Breast epithelium (tissue), 4 donors: ENCODE data around the gene TSPEAR. TPM values are rescaled to one million over a fixed set of nuclear protein-coding genes. Genes with fewer than 3 reads are reported as not detected.

Experiments
- DNase-seq, 2 donors: peaks; one replicate each; pipeline ENCODE4 v3.0.0-alpha.2; 2019; ENCODE audit warnings: low spot score in 2 of 2
- H3K27ac ChIP-seq, 2 donors: fragments of 200-600 bp; sonication (generic) in 1 of 2; one replicate each; pipeline ENCODE4 v1.5.1; 2016 to 2019; ENCODE audit warnings: mild to moderate bottlenecking in 1 of 2
- H3K27me3 ChIP-seq, 2 donors: fragments of 200-600 bp; sonication (generic) in 1 of 2; one replicate each; pipeline versions ENCODE4 v1.5.1 to v1.6.0; 2017 to 2019; ENCODE audit warnings: control low read depth in 1 of 2, mild to moderate bottlenecking in 1 of 2
- H3K36me3 ChIP-seq: fragments of 200-600 bp; one replicate; pipeline ENCODE4 v1.5.1; 2019
- H3K4me1 ChIP-seq, 2 donors: fragments of 200-600 bp; sonication (generic); one replicate each; pipeline ENCODE4 v1.5.1; 2016 to 2019; ENCODE audit warnings: control low read depth in 1 of 2
- H3K4me3 ChIP-seq, 3 donors: fragments of 200-600 bp; sonication (generic); 1 replicate in 2 of 3; 2 replicates in 1 of 3; pipeline ENCODE4 v1.5.1; 2016 to 2019; ENCODE audit warnings: mild to moderate bottlenecking in 3 of 3, moderate library complexity in 2 of 3
- H3K9me3 ChIP-seq, 2 donors: fragments of 200-600 bp; sonication (generic) in 1 of 2; one replicate each; pipeline ENCODE4 v1.5.1; 2016 to 2019; ENCODE audit warnings: control low read depth in 1 of 2
- CTCF ChIP-seq, 3 donors: fragments of 450-650 bp; IDR thresholded peaks; one replicate each; pipeline ENCODE4 v1.5.1; 2016 to 2017; ENCODE audit warnings: antibody characterized with exemption in 3 of 3, mild to moderate bottlenecking in 3 of 3, moderate library complexity in 3 of 3
- POLR2A ChIP-seq: fragments of 450-650 bp; IDR thresholded peaks from one replicate; pipeline ENCODE4 v1.6.1; 2016; ENCODE audit warnings: antibody characterized with exemption, mild to moderate bottlenecking, moderate library complexity
- POLR2AphosphoS5 ChIP-seq, 3 donors: sonication (generic); formaldehyde crosslinking; IDR thresholded peaks; one replicate each; pipeline ENCODE4 v1.6.1; 2017; ENCODE audit warnings: antibody characterized with exemption in 3 of 3
- intact Hi-C: fragments of 100-400 bp; cut with DNase I; formaldehyde crosslinking; loops from one replicate; pipeline ENCODE4 v1.15.1; 2023; ENCODE audit warnings: low total_unique reads
- total RNA-seq, 3 donors: library from RNA; depleted of rRNA; stranded (reverse); fragments of >200 nt; gene quantifications; one replicate each; pipeline ENCODE4 v1.1.0, GENCODE V29; 2016

TSPEAR gene
- total RNA-seq, 3 donors from 2014 or later, result 0.15 TPM; not detected in 2

- no peak for DNase-seq
- peaks cover 0 to 47% of the 10 kb centered on the region in 2 donors for H3K27me3 ChIP-seq
- H3K4me1 ChIP-seq, result no peaks in the 10 kb centered on the region
- peaks cover 0 to 7% of the 10 kb centered on the region in 2 donors for H3K9me3 ChIP-seq
- H3K4me3 ChIP-seq, result no peak overlapping the region
- H3K27ac ChIP-seq, result no peak overlapping the region
- intact Hi-C loops, result no loop called here
- no peak for TF ChIP-seq CTCF (IDR thresholded peaks at IDR 0.05)
- TF ChIP-seq POLR2A, result no peak
- TF ChIP-seq POLR2AphosphoS5 (IDR thresholded peaks at IDR 0.05), result no peak
- no peaks in the 10 kb centered on the region for H3K36me3 ChIP-seq
Measured at GRCh38 chr21:44596068-44596725, 115.2 kb downstream of the TSPEAR start.

GRCh38 chr21:44595524-44595923, 115.8 kb downstream of the TSPEAR start:
- Histone ChIP-seq H3K27me3 (peaks cover 0 to 44% of the 10 kb centered on the region in 2 donors), H3K36me3 (no peaks in the 10 kb centered on the region), H3K9me3 (peaks cover 0 to 7% of the 10 kb centered on the region in 2 donors), H3K4me1 (no peaks in the 10 kb centered on the region), H3K4me3 (no peak overlapping the region), H3K27ac (no peak overlapping the region)
- intact Hi-C loops, result no loop called here
- DNase-seq, result no peak
- TF ChIP-seq CTCF (IDR thresholded peaks at IDR 0.05) (no peak), POLR2A (no peak), POLR2AphosphoS5 (IDR thresholded peaks at IDR 0.05) (no peak)

GRCh38 chr21:44594406-44594916, 116.9 kb downstream of the TSPEAR start:
- Histone ChIP-seq H3K27ac (no peak overlapping the region), H3K4me1 (no peaks in the 10 kb centered on the region), H3K36me3 (no peaks in the 10 kb centered on the region), H3K9me3 (peaks cover 0 to 7% of the 10 kb centered on the region in 2 donors), H3K4me3 (no peak overlapping the region), H3K27me3 (peaks cover 0 to 33% of the 10 kb centered on the region in 2 donors)
- no peak for DNase-seq
- TF ChIP-seq POLR2A (no peak), CTCF (IDR thresholded peaks at IDR 0.05) (no peak), POLR2AphosphoS5 (IDR thresholded peaks at IDR 0.05) (no peak)
- intact Hi-C loops, result no loop called here

- no peak overlapping the region for H3K4me3 ChIP-seq
- no peak for DNase-seq
- peaks cover 0 to 5% of the 10 kb centered on the region in 2 donors for H3K9me3 ChIP-seq
- TF ChIP-seq POLR2A (no peak), POLR2AphosphoS5 (IDR thresholded peaks at IDR 0.05) (no peak), CTCF (IDR thresholded peaks at IDR 0.05) (no peak)
- H3K27me3 ChIP-seq, result peaks cover 0 to 32% of the 10 kb centered on the region in 2 donors
- H3K36me3 ChIP-seq, result no peaks in the 10 kb centered on the region
- intact Hi-C loops, result no loop called here
- H3K27ac ChIP-seq, result no peak overlapping the region
- no peaks in the 10 kb centered on the region for H3K4me1 ChIP-seq
Measured at GRCh38 chr21:44593598-44594405, 117.6 kb downstream of the TSPEAR start.
